Upper lobe of left lung (tissue), 4 donors: ENCODE results near the gene RINL.

ENCODE experiments used
- CTCF ChIP-seq, 6 experiments: fragments of 450-650 bp in 4 of 6; fragments of 200-600 bp in 2 of 6; sonication (generic) in 2 of 6; IDR thresholded peaks; one replicate each; pipeline ENCODE4 v1.5.1; 2016 to 2019; ENCODE audit warnings: antibody characterized with exemption in 6 of 6
- EP300 ChIP-seq, 4 donors: sonication (generic); formaldehyde crosslinking; IDR thresholded peaks; one replicate each; pipeline ENCODE4 v1.5.1; 2017; ENCODE audit warnings: antibody characterized with exemption in 4 of 4, control low read depth in 2 of 4
- POLR2A ChIP-seq, 4 donors: fragments of 450-650 bp; IDR thresholded peaks; one replicate each; pipeline ENCODE4 v1.5.1; 2016 to 2017; ENCODE audit warnings: antibody characterized with exemption in 4 of 4, mild to moderate bottlenecking in 2 of 4
- POLR2AphosphoS5 ChIP-seq, 2 donors: sonication (generic); formaldehyde crosslinking; IDR thresholded peaks; one replicate each; pipeline ENCODE4 v1.5.1; 2017; ENCODE audit warnings: antibody characterized with exemption in 2 of 2

GRCh38 chr19:38879400-38879751, 1.3 kb upstream of the RINL start:
- TF ChIP-seq CTCF (IDR thresholded peaks at IDR 0.05): no peak
- no peak for TF ChIP-seq POLR2A (IDR thresholded peaks at IDR 0.05)
- no peak for TF ChIP-seq POLR2AphosphoS5 (IDR thresholded peaks at IDR 0.05)
- no peak for TF ChIP-seq EP300 (IDR thresholded peaks at IDR 0.05)
